CD14-positive monocyte (primary cell): ENCODE data around the gene TBPL2. TPM values are rescaled to one million over a fixed set of nuclear protein-coding genes. Genes with fewer than 3 reads are reported as not detected.

Experiments used
- DNase-seq, 3 donors: peaks; one replicate each; pipeline ENCODE4 v3.0.0-alpha.2; 2011 to 2022
- H2AFZ ChIP-seq: 2 replicates; pipeline ENCODE4 v1.6.0; 2012; ENCODE audit warnings: mild to moderate bottlenecking, low read depth, low read length, inconsistent platforms; ENCODE audit not compliant: insufficient read depth, poor library complexity, severe bottlenecking
- H3K27ac ChIP-seq, 2 donors: 1 replicate in 1 of 2; 2 replicates in 1 of 2; pipeline ENCODE4 v1.5.1; 2012 to 2013; ENCODE audit warnings: low read length in 2 of 2, control low read depth in 1 of 2, inconsistent platforms in 1 of 2, low read depth in 1 of 2, mild to moderate bottlenecking in 1 of 2
- H3K27me3 ChIP-seq, 2 donors: one replicate each; pipeline versions ENCODE4 v1.6.0 to v1.6.1; 2011 to 2013; ENCODE audit warnings: low read length in 2 of 2; ENCODE audit not compliant: control insufficient read depth in 2 of 2, insufficient read depth in 2 of 2
- H3K36me3 ChIP-seq, 2 donors: replicated peaks in 1 of 2; 1 replicate in 1 of 2; 2 replicates in 1 of 2; pipeline versions ENCODE4 v1.5.1 to v1.6.1; 2012 to 2013; ENCODE audit warnings: low read length in 2 of 2, control low read depth in 1 of 2, inconsistent platforms in 1 of 2, mild to moderate bottlenecking in 1 of 2; ENCODE audit not compliant: insufficient read depth in 2 of 2, control insufficient read depth in 1 of 2
- H3K4me1 ChIP-seq, 2 donors: 1 replicate in 1 of 2; 2 replicates in 1 of 2; pipeline versions ENCODE4 v1.5.1 to v1.6.1; 2012 to 2013; ENCODE audit warnings: low read length in 2 of 2, control low read depth in 1 of 2, inconsistent platforms in 1 of 2, mild to moderate bottlenecking in 1 of 2, moderate library complexity in 1 of 2; ENCODE audit not compliant: insufficient read depth in 2 of 2, control insufficient read depth in 1 of 2
- H3K4me2 ChIP-seq: replicated peaks from 2 replicates; pipeline ENCODE3; 2012; ENCODE audit warnings: low read length, moderate library complexity, mild to moderate bottlenecking; ENCODE audit not compliant: poor library complexity, severe bottlenecking; ENCODE audit errors: extremely low read depth
- H3K4me3 ChIP-seq, 3 experiments: fragments of 200-600 bp in 1 of 3; sonication (generic) in 1 of 3; replicated peaks in 1 of 3; 1 replicate in 2 of 3; 2 replicates in 1 of 3; pipeline ENCODE4 v1.5.1; 2011 to 2013; ENCODE audit warnings: low read length in 3 of 3, mild to moderate bottlenecking in 3 of 3, control low read depth in 2 of 3, low read depth in 2 of 3, inconsistent platforms in 1 of 3, moderate library complexity in 1 of 3
- H3K79me2 ChIP-seq: 2 replicates; pipeline ENCODE4 v1.6.0; 2012; ENCODE audit warnings: mild to moderate bottlenecking, control low read depth, inconsistent platforms, low read length, moderate library complexity; ENCODE audit not compliant: insufficient read depth
- H3K9ac ChIP-seq: 2 replicates; pipeline ENCODE4 v1.6.0; 2017; ENCODE audit warnings: low read length, mild to moderate bottlenecking; ENCODE audit not compliant: insufficient read depth, poor library complexity, severe bottlenecking
- H3K9me3 ChIP-seq, 2 donors: replicated peaks in 1 of 2; 1 replicate in 1 of 2; 2 replicates in 1 of 2; pipeline versions ENCODE4 v1.5.1 to v1.6.1; 2012 to 2013; ENCODE audit warnings: low read length in 2 of 2, control low read depth in 1 of 2; ENCODE audit not compliant: control insufficient read depth in 1 of 2, insufficient read depth in 1 of 2
- H4K20me1 ChIP-seq: 2 replicates; pipeline ENCODE4 v1.6.0; 2012; ENCODE audit warnings: mild to moderate bottlenecking, low read length, control low read depth, moderate library complexity; ENCODE audit not compliant: insufficient read depth
- H3K27ac Mint-ChIP-seq, 7 donors: one replicate each; pipeline ENCODE4 v1.8.0; 2020; ENCODE audit warnings: mild to moderate bottlenecking in 7 of 7, mixed read lengths in 7 of 7, moderate library complexity in 6 of 7, inconsistent platforms in 2 of 7
- H3K27me3 Mint-ChIP-seq, 3 donors: one replicate each; pipeline ENCODE4 v1.8.0; 2021 to 2022; ENCODE audit warnings: low read depth in 3 of 3, mild to moderate bottlenecking in 3 of 3, mixed read lengths in 3 of 3, moderate library complexity in 3 of 3, inconsistent platforms in 1 of 3
- H3K36me3 Mint-ChIP-seq, 2 donors: one replicate each; pipeline ENCODE4 v1.8.0; 2020; ENCODE audit warnings: mixed read lengths in 2 of 2, inconsistent platforms in 1 of 2, mild to moderate bottlenecking in 1 of 2
- H3K4me1 Mint-ChIP-seq: one replicate; pipeline ENCODE4 v1.8.0; 2020; ENCODE audit warnings: mild to moderate bottlenecking, mixed read lengths
- H3K4me3 Mint-ChIP-seq, 2 donors: one replicate each; pipeline ENCODE4 v1.8.0; 2020; ENCODE audit warnings: mild to moderate bottlenecking in 2 of 2, mixed read lengths in 2 of 2, moderate library complexity in 1 of 2
- H3K9me3 Mint-ChIP-seq, 7 donors: one replicate each; pipeline ENCODE4 v1.8.0; 2020 to 2022; ENCODE audit warnings: mixed read lengths in 7 of 7, mild to moderate bottlenecking in 6 of 7, moderate library complexity in 6 of 7, inconsistent platforms in 2 of 7
- CTCF ChIP-seq: fragments of 200-600 bp; IDR thresholded peaks from one replicate; pipeline ENCODE4 v1.8.0; 2022; ENCODE audit warnings: antibody characterized with exemption, mild to moderate bottlenecking
- WGBS: methylation state at CpG from one replicate; pipeline ENCODE4 v1.1.5; 2013; ENCODE audit warnings: missing lambda C conversion rate; ENCODE audit not compliant: insufficient coverage; 5-methylcytosine and 5-hydroxymethylcytosine counted together
- intact Hi-C, 2 donors: fragments of 100-400 bp; cut with micrococcal nuclease; formaldehyde crosslinking; loops; one replicate each; pipeline versions ENCODE4 v1.15.0 to v1.15.1; 2023
- polyA plus RNA-seq, 3 donors: library from polyadenylated mRNA; depleted of rRNA in 1 of 3; unstranded in 2 of 3; stranded (reverse) in 1 of 3; fragments of 300-500 nt in 2 of 3; fragments of >200 nt in 1 of 3; fragmentation: Illumina TruSeq in 2 of 3; gene quantifications; 1 replicate in 2 of 3; 2 replicates in 1 of 3; pipeline ENCODE4 v1.2.3, GENCODE V29; 2012 to 2021

Gene TBPL2
- polyA plus RNA-seq, 3 donors: not detected

GRCh38 chr14:55434805-55435174 lies 5.6 kb downstream of the TBPL2 start:
- Histone ChIP-seq H3K27ac (no peak overlapping the region), H3K9me3 (no peaks in the 10 kb centered on the region), H3K4me1 (no peaks in the 10 kb centered on the region), H4K20me1 (no peaks in the 10 kb centered on the region), H3K4me3 (no peak overlapping the region), H3K79me2 (no peaks in the 10 kb centered on the region), H3K27me3 (peaks cover 6 to 21% of the 10 kb centered on the region in 2 donors), H2AFZ (no peak overlapping the region), H3K36me3 (no peaks in the 10 kb centered on the region), H3K9ac (no peak overlapping the region), H3K4me2 (no peak overlapping the region)
- intact Hi-C loops: no loop called here
- Mint-ChIP-seq H3K27me3 (peaks cover 14 to 36% (median 19%) of the 10 kb centered on the region in 3 donors), H3K9me3 (no peaks in the 10 kb centered on the region), H3K4me1 (peaks cover 4% of the 10 kb centered on the region), H3K36me3 (no peaks in the 10 kb centered on the region), H3K4me3 (no peak overlapping the region), H3K27ac (no peak overlapping the region)
- WGBS: 100% methylated on average over 1 of the region's 3 CpGs
- TF ChIP-seq CTCF: no peak
- no peak for DNase-seq

GRCh38 chr14:55433880-55434804 lies 6.3 kb downstream of the TBPL2 start:
- TF ChIP-seq CTCF: no peak
- Histone ChIP-seq H3K79me2 (no peaks in the 10 kb centered on the region), H3K4me3 (no peak overlapping the region), H4K20me1 (no peaks in the 10 kb centered on the region), H3K27me3 (peaks cover 6 to 21% of the 10 kb centered on the region in 2 donors), H3K4me1 (no peaks in the 10 kb centered on the region), H3K36me3 (no peaks in the 10 kb centered on the region), H3K9ac (no peak overlapping the region), H3K4me2 (no peak overlapping the region), H3K9me3 (no peaks in the 10 kb centered on the region), H2AFZ (no peak overlapping the region), H3K27ac (no peak overlapping the region)
- H3K27ac Mint-ChIP-seq: no peak overlapping the region
- WGBS: 68% methylated on average over 3 of the region's 6 CpGs
- no peaks in the 10 kb centered on the region for H3K36me3 Mint-ChIP-seq
- H3K4me3 Mint-ChIP-seq: no peak overlapping the region
- no peak for DNase-seq
- H3K9me3 Mint-ChIP-seq: no peaks in the 10 kb centered on the region
- H3K4me1 Mint-ChIP-seq: peaks cover 4% of the 10 kb centered on the region
- intact Hi-C loops: no loop called here
- H3K27me3 Mint-ChIP-seq: peaks cover 14 to 31% (median 18%) of the 10 kb centered on the region in 3 donors
